ENCODE results near the gene SLC23A3. TPM values are rescaled to one million over a fixed set of nuclear protein-coding genes. Genes with fewer than 3 reads are reported as not detected.

SLC23A3 gene
- total RNA-seq, 4 donors from 2014 or later = 0.21 to 0.98 (median 0.30) TPM; not detected in 1

- no peak for DNase-seq (ENCODE audit: low spot score in 2 of 2)
- Histone ChIP-seq H3K36me3 (no peaks in the 10 kb centered on the region), H3K4me3 (no peak overlapping the region), H3K4me1 (peaks cover 0 to 4% (median 0%) of the 10 kb centered on the region in 4 donors), H3K27ac (no peak overlapping the region), H3K27me3 (peaks cover 0 to 11% of the 10 kb centered on the region in 2 donors), H3K9me3 (no peaks in the 10 kb centered on the region)
- no peak for TF ChIP-seq CTCF (IDR thresholded peaks at IDR 0.05)
- no peak for TF ChIP-seq EP300 (IDR thresholded peaks at IDR 0.05)
- TF ChIP-seq POLR2A (IDR thresholded peaks at IDR 0.05) = no peak
- WGBS, 2 donors = 94 to 100% methylated on average over 1 of the region's 1 CpG
Measured at GRCh38 chr2:219197388-219197787, 27.6 kb upstream of the SLC23A3 start.

GRCh38 chr2:219186754-219187456 lies 17.1 kb upstream of the SLC23A3 start:
- peaks cover 0 to 42% (median 15%) of the 10 kb centered on the region in 3 donors for H3K36me3 ChIP-seq
- TF ChIP-seq CTCF (IDR thresholded peaks at IDR 0.05) (no peak), POLR2A (IDR thresholded peaks at IDR 0.05) (no peak), EP300 (IDR thresholded peaks at IDR 0.05) (no peak)
- no peaks in the 10 kb centered on the region for H3K27me3 ChIP-seq
- no peak overlapping the region for H3K27ac ChIP-seq
- H3K9me3 ChIP-seq = no peaks in the 10 kb centered on the region
- no peak for DNase-seq (ENCODE audit: low spot score in 2 of 2)
- WGBS, 2 donors = 87 to 90% methylated on average over 7 of the region's 7 CpGs
- H3K4me3 ChIP-seq = no peak overlapping the region
- peaks cover 0 to 8% (median 0%) of the 10 kb centered on the region in 4 donors for H3K4me1 ChIP-seq

GRCh38 chr2:219184121-219184520 lies 14.3 kb upstream of the SLC23A3 start:
- TF ChIP-seq CTCF (IDR thresholded peaks at IDR 0.05) (no peak), POLR2A (IDR thresholded peaks at IDR 0.05) (no peak), EP300 (IDR thresholded peaks at IDR 0.05) (no peak)
- Histone ChIP-seq H3K36me3 (peaks cover 0 to 66% (median 19%) of the 10 kb centered on the region in 3 donors), H3K9me3 (no peaks in the 10 kb centered on the region), H3K27me3 (no peaks in the 10 kb centered on the region), H3K4me1 (peaks cover 0 to 18% (median 7%) of the 10 kb centered on the region in 4 donors), H3K4me3 (no peak overlapping the region), H3K27ac (no peak overlapping the region)
- no peak for DNase-seq (ENCODE audit: low spot score in 2 of 2)
- WGBS, 2 donors = 84 to 96% methylated on average over 2 of the region's 2 CpGs

GRCh38 chr2:219183151-219183772 lies 13.4 kb upstream of the SLC23A3 start:
- Histone ChIP-seq H3K27ac (no peak overlapping the region), H3K4me1 (peaks cover 0 to 25% (median 13%) of the 10 kb centered on the region in 4 donors), H3K27me3 (no peaks in the 10 kb centered on the region), H3K4me3 (no peak overlapping the region), H3K9me3 (no peaks in the 10 kb centered on the region), H3K36me3 (peaks cover 0 to 66% (median 19%) of the 10 kb centered on the region in 3 donors)
- TF ChIP-seq EP300 (IDR thresholded peaks at IDR 0.05) = no peak
- TF ChIP-seq POLR2A (IDR thresholded peaks at IDR 0.05) = no peak
- no peak for TF ChIP-seq CTCF (IDR thresholded peaks at IDR 0.05)
- 90 to 96% methylated on average over 6 of the region's 6 CpGs for WGBS, 2 donors
- no peak for DNase-seq (ENCODE audit: low spot score in 2 of 2)
